ENCODE measurements around the gene BGLAP.

BGLAP gene

GRCh38 chr1:156226782-156227181 lies 15.2 kb upstream of the BGLAP start:
- no peak for DNase-seq (ENCODE audit: low spot score)

- DNase-seq (ENCODE audit: low spot score), result no peak
These were observed 13.5 kb upstream of the BGLAP start for GRCh38 chr1:156228501-156228900.

- DNase-seq (ENCODE audit: low spot score), result no peak
These were observed 12.0 kb upstream of the BGLAP start for GRCh38 chr1:156229809-156230472.

GRCh38 chr1:156230473-156230837 lies 11.5 kb upstream of the BGLAP start:
- no peak for DNase-seq (ENCODE audit: low spot score)

- no peak for DNase-seq (ENCODE audit: low spot score)
These were observed 9.6 kb upstream of the BGLAP start for GRCh38 chr1:156232201-156232894.

- DNase-seq (ENCODE audit: low spot score), result no peak
These were observed 8.4 kb upstream of the BGLAP start for GRCh38 chr1:156233426-156234127.

GRCh38 chr1:156236164-156236563 lies 5.8 kb upstream of the BGLAP start:
- DNase-seq (ENCODE audit: low spot score), result no peak

GRCh38 chr1:156238248-156238647 lies 3.7 kb upstream of the BGLAP start:
- no peak for DNase-seq (ENCODE audit: low spot score)

GRCh38 chr1:156241311-156241811 lies 623 bp upstream of the BGLAP start:
- DNase-seq (ENCODE audit: low spot score), result no peak

GRCh38 chr1:156242738-156243137 lies 754 bp downstream of the BGLAP start:
- DNase-seq (ENCODE audit: low spot score), result no peak

GRCh38 chr1:156244126-156244525 lies 2.1 kb downstream of the BGLAP start:
- DNase-seq (ENCODE audit: low spot score), result no peak

GRCh38 chr1:156244712-156245111 lies 2.7 kb downstream of the BGLAP start:
- no peak for DNase-seq (ENCODE audit: low spot score)

- no peak for DNase-seq (ENCODE audit: low spot score)
These were observed 3.7 kb downstream of the BGLAP start for GRCh38 chr1:156245451-156246232.

- DNase-seq (ENCODE audit: low spot score), result no peak
These were observed 4.3 kb downstream of the BGLAP start for GRCh38 chr1:156246241-156246780.

- peak; percentile 32 for DNase-seq (ENCODE audit: low spot score)
These were observed 4.9 kb downstream of the BGLAP start for GRCh38 chr1:156246781-156247459.

- no peak for DNase-seq (ENCODE audit: low spot score)
These were observed 5.7 kb downstream of the BGLAP start, which contains the start of gene PAQR6 for GRCh38 chr1:156247460-156248322. PAQR6 (minus strand) TSS chr1:156248056; CDS start chr1:156246731, 1,325 bp downstream.

- no peak for DNase-seq (ENCODE audit: low spot score)
These were observed 6.3 kb downstream of the BGLAP start for GRCh38 chr1:156248323-156248683.

- no peak for DNase-seq (ENCODE audit: low spot score)
These were observed 7.6 kb downstream of the BGLAP start for GRCh38 chr1:156249593-156249992.

- no peak for DNase-seq (ENCODE audit: low spot score)
These were observed 9.5 kb downstream of the BGLAP start for GRCh38 chr1:156251527-156251926.

- DNase-seq (ENCODE audit: low spot score), result no peak
These were observed 11.7 kb downstream of the BGLAP start for GRCh38 chr1:156253634-156254033.

Measured in LoVo (cell line).